H7 (cell line): Measurements from ENCODE around the gene TMEM247. TPM values are rescaled to one million over a fixed set of nuclear protein-coding genes. Genes with fewer than 3 reads are reported as not detected.
A peak's percentile ranks its signal among the peaks of the same experiment; 100 is the strongest.
"Not testable (repeated sequence)": the region's sequence is repeated elsewhere in the genome, so short reads cannot be mapped to it uniquely, and the experiment has no call there.

Experiments used
- DNase-seq: peaks from one replicate; pipeline ENCODE4 v3.0.0; 2012
- H3K27me3 ChIP-seq: 2 replicates; pipeline ENCODE4 v1.6.0; 2011; ENCODE audit warnings: mild to moderate bottlenecking, low read length; ENCODE audit not compliant: control insufficient read depth, insufficient read depth
- H3K36me3 ChIP-seq: replicated peaks from 2 replicates; pipeline ENCODE4 v1.5.1; 2011; ENCODE audit warnings: low read length; ENCODE audit not compliant: control insufficient read depth, insufficient read depth
- H3K4me3 ChIP-seq: 2 replicates; pipeline ENCODE4 v1.5.1; 2011; ENCODE audit warnings: low read depth, mild to moderate bottlenecking, control low read depth, low read length, moderate library complexity; ENCODE audit not compliant: insufficient read depth
- total RNA-seq: library from RNA; depleted of rRNA; stranded (reverse); fragments of >200 nt; shearing (Covaris generic); gene quantifications from 2 replicates; pipeline ENCODE4 v1.2.3, GENCODE V29; 2014

Gene TMEM247
- total RNA-seq, 1 experiment from 2014 or later, result not detected

- H3K36me3 ChIP-seq, result no peaks in the 10 kb centered on the region
- no peak overlapping the region for H3K4me3 ChIP-seq
- H3K27me3 ChIP-seq, result no peaks in the 10 kb centered on the region
- no peak for DNase-seq
Observed at GRCh38 chr2:46469700-46470099, 9.7 kb upstream of the TMEM247 start.

- H3K4me3 ChIP-seq, result no peak overlapping the region
- H3K36me3 ChIP-seq, result no peaks in the 10 kb centered on the region
- no peaks in the 10 kb centered on the region for H3K27me3 ChIP-seq
- DNase-seq, result no peak
Observed at GRCh38 chr2:46470114-46470628, 9.2 kb upstream of the TMEM247 start.

- H3K36me3 ChIP-seq, result no peaks in the 10 kb centered on the region
- no peak for DNase-seq
- H3K4me3 ChIP-seq, result no peak overlapping the region
- no peaks in the 10 kb centered on the region for H3K27me3 ChIP-seq
Observed at GRCh38 chr2:46471019-46471583, 8.3 kb upstream of the TMEM247 start.

GRCh38 chr2:46471697-46472096 is 7.7 kb upstream of the TMEM247 start:
- Histone ChIP-seq H3K27me3 (no peaks in the 10 kb centered on the region), H3K4me3 (no peak overlapping the region), H3K36me3 (no peaks in the 10 kb centered on the region)
- no peak for DNase-seq

- DNase-seq, H3K4me3 ChIP-seq, H3K27me3 ChIP-seq, H3K36me3 ChIP-seq: not testable (repeated sequence)
Observed at GRCh38 chr2:46472165-46472564, 7.2 kb upstream of the TMEM247 start.

GRCh38 chr2:46477462-46477861 is 1.9 kb upstream of the TMEM247 start:
- not testable (repeated sequence) for DNase-seq, H3K36me3 ChIP-seq

GRCh38 chr2:46477925-46478324 is 1.4 kb upstream of the TMEM247 start:
- Histone ChIP-seq H3K27me3 (no peaks in the 10 kb centered on the region), H3K4me3 (no peak overlapping the region), H3K36me3 (no peaks in the 10 kb centered on the region)
- no peak for DNase-seq

More at GRCh38 chr2:46477462-46477861, 1.9 kb upstream of the TMEM247 start:
- H3K27me3 ChIP-seq, H3K4me3 ChIP-seq: not testable (repeated sequence)

- H3K27me3 ChIP-seq, result no peaks in the 10 kb centered on the region
- H3K36me3 ChIP-seq, result no peaks in the 10 kb centered on the region
- no peak overlapping the region for H3K4me3 ChIP-seq
- DNase-seq, result peak; percentile 29
Observed at GRCh38 chr2:46480562-46480961, 1.2 kb downstream of the TMEM247 start.

- Histone ChIP-seq H3K36me3 (no peaks in the 10 kb centered on the region), H3K4me3 (no peak overlapping the region), H3K27me3 (no peaks in the 10 kb centered on the region)
- no peak for DNase-seq
Observed at GRCh38 chr2:46481198-46482193, 2.1 kb downstream of the TMEM247 start.

GRCh38 chr2:46482490-46482889 is 3.1 kb downstream of the TMEM247 start:
- no peak overlapping the region for H3K4me3 ChIP-seq
- no peak for DNase-seq
- H3K36me3 ChIP-seq, result no peaks in the 10 kb centered on the region
- H3K27me3 ChIP-seq, result no peaks in the 10 kb centered on the region

GRCh38 chr2:46485002-46485401 is 5.6 kb downstream of the TMEM247 start:
- Histone ChIP-seq H3K4me3 (no peak overlapping the region), H3K27me3 (no peaks in the 10 kb centered on the region), H3K36me3 (no peaks in the 10 kb centered on the region)
- no peak for DNase-seq

- no peak for DNase-seq
- no peaks in the 10 kb centered on the region for H3K27me3 ChIP-seq
Observed at GRCh38 chr2:46486436-46486835, 7.1 kb downstream of the TMEM247 start.

GRCh38 chr2:46487667-46488335 is 8.4 kb downstream of the TMEM247 start:
- H3K4me3 ChIP-seq, result no peak overlapping the region
- H3K27me3 ChIP-seq, result no peaks in the 10 kb centered on the region
- no peak for DNase-seq
- no peaks in the 10 kb centered on the region for H3K36me3 ChIP-seq

More at GRCh38 chr2:46486436-46486835, 7.1 kb downstream of the TMEM247 start:
- no peak overlapping the region for H3K4me3 ChIP-seq
- H3K36me3 ChIP-seq, result no peaks in the 10 kb centered on the region

GRCh38 chr2:46488389-46488788 is 9.0 kb downstream of the TMEM247 start:
- Histone ChIP-seq H3K36me3 (no peaks in the 10 kb centered on the region), H3K27me3 (no peaks in the 10 kb centered on the region), H3K4me3 (no peak overlapping the region)
- DNase-seq, result peak; percentile 39
